Activated naive CD4-positive, alpha-beta T cell (primary cell): ENCODE data around the gene OAS2.
"Not testable (repeated sequence)": the region's sequence is repeated elsewhere in the genome, so short reads cannot be mapped to it uniquely, and the experiment has no call there.

Experiments used
- DNase-seq, 4 experiments: peaks; one replicate each; lab custom pipeline; 2025; lab: John Stamatoyannopoulos, UW

OAS2 gene

DNA sequence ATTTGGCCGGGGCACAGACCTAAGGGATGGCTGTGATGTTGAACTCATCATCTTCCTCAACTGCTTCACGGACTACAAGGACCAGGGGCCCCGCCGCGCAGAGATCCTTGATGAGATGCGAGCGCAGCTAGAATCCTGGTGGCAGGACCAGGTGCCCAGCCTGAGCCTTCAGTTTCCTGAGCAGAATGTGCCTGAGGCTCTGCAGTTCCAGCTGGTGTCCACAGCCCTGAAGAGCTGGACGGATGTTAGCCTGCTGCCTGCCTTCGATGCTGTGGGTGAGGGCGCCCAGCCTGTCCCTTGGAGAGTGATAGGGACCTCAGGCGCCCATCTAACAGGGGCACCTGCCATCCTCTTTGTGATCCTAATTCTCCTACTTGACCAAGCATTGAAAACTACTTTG, 27.6 kb upstream of the OAS2 start:
- no peak for DNase-seq

- DNase-seq: not testable (repeated sequence)
Measured at GRCh38 chr12:112957125-112957524, 21.2 kb upstream of the OAS2 start.

DNA sequence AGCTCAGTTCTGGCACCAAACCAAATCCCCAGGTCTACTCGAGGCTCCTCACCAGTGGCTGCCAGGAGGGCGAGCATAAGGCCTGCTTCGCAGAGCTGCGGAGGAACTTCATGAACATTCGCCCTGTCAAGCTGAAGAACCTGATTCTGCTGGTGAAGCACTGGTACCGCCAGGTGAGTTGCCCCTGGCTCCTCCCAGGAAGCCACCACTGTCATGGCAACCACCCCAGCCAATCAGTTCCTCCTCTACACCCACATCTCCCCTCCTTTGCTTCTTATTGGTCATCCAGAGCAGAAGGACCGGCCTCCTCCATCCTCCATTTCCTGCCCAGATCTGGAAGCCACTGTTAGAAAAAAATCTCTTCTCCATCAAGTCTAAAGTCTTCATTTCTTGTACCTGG, 17.2 kb upstream of the OAS2 start:
- DNase-seq: no peak

DNA sequence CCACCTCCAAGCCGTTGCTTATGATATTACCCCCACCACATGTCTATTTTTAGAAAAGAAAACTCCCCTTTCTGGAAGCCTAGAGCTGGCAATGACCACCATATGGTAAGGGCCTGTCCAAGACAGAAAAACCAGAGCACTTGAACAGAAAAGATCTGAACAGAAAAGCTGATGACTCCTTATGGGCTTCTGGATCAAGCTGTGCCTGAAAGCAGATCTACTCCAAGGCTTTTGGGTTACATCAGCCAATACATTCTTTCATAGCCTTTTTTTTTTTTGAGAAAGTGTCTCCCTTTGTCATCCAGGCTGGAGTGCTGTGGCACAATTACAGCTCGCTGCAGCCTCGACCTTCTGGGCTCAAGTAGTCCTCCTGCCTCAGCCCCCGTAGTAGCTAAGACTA, 16.8 kb upstream of the OAS2 start:
- no peak for DNase-seq

DNA sequence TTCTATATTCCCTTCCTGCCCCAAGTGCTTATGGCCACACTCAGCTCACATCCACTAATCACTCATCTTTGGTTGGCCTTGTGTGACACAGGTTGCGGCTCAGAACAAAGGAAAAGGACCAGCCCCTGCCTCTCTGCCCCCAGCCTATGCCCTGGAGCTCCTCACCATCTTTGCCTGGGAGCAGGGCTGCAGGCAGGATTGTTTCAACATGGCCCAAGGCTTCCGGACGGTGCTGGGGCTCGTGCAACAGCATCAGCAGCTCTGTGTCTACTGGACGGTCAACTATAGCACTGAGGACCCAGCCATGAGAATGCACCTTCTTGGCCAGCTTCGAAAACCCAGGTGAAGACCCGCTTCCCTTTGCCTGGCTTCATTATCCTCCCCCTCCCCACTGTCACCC, 15.8 kb upstream of the OAS2 start:
- no peak for DNase-seq

GRCh38 chr12:112963227-112963861, 15.0 kb upstream of the OAS2 start:
- no peak for DNase-seq

DNA sequence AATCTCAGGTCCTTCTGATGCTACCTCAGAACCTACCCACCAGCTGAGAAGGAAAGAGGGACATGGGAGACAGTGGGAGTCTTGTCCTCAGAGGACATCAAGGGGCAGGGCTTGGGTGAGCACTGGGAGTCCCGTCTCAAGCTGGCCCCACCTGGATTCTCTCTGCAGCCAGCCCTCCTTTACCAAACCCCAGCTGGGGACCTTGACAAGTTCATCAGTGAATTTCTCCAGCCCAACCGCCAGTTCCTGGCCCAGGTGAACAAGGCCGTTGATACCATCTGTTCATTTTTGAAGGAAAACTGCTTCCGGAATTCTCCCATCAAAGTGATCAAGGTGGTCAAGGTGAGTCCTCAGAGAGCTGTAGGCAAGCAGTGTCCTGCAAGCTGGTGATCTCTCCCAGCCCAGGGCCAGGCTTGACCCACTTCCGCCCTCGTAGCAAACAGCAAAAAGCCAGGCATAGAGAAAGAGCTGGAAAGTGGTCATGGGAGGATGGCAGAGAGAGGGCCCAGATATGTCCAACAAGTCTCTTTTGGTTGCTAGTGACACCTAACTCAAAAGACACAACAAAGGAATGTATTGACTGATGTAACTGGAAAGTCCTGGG, 14.2 kb upstream of the OAS2 start:
- DNase-seq: no peak

GRCh38 chr12:112964915-112965314, 13.4 kb upstream of the OAS2 start:
- no peak for DNase-seq

- no peak for DNase-seq
Measured at GRCh38 chr12:112965643-112966042, 12.7 kb upstream of the OAS2 start.

GRCh38 chr12:112967306-112967705, 11.0 kb upstream of the OAS2 start:
- no peak for DNase-seq

GRCh38 chr12:112967858-112968257, 10.5 kb upstream of the OAS2 start:
- no peak for DNase-seq

GRCh38 chr12:112969547-112970306, 8.6 kb upstream of the OAS2 start:
- DNase-seq: no peak

DNA sequence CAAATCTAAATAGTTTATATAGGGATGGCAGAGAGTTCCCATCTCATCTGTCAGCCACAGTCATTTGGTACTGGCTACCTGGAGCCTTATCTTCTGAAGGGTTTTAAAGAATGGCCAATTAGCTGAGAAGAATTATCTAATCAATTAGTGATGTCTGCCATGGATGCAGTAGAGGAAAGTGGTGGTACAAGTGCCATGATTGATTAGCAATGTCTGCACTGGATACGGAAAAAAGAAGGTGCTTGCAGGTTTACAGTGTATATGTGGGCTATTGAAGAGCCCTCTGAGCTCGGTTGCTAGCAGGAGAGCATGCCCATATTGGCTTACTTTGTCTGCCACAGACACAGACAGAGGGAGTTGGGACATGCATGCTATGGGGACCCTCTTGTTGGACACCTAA, 7.9 kb upstream of the OAS2 start:
- DNase-seq: no peak

DNA sequence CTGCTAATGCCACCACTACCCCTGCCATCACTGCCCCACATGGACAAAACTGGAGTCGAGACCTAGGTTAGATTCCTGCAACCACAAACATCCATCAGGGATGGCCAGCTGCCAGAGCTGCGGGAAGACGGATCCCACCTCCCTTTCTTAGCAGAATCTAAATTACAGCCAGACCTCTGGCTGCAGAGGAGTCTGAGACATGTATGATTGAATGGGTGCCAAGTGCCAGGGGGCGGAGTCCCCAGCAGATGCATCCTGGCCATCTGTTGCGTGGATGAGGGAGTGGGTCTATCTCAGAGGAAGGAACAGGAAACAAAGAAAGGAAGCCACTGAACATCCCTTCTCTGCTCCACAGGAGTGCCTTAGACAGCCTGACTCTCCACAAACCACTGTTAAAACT, 7.1 kb upstream of the OAS2 start:
- DNase-seq: no peak

GRCh38 chr12:112973011-112973735, 5.1 kb upstream of the OAS2 start:
- DNase-seq: no peak

- no peak for DNase-seq
Measured at GRCh38 chr12:112973818-112974231, 4.5 kb upstream of the OAS2 start.

DNA sequence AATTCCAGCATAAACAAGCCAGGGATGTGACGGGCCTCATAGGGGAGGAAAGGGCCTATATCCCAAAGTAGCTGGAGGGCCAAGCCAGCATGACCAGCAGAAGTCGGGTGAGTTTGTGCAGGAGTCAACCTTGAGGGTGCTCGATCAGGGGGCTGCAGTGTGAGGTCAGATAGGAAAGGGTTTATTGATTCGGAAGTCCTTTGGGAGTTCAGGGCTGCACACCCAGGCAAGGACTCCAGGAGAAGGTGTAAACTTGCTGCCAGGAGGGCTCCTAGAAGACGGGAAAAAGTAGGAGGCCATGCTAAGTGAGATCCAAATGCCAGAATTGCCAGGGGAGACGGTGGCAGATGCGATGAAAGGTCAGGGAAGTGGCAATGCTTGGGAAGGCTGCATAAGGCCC, 3.4 kb upstream of the OAS2 start:
- no peak for DNase-seq

- no peak for DNase-seq
Measured at GRCh38 chr12:112977139-112977538, 1.2 kb upstream of the OAS2 start.

GRCh38 chr12:112977641-112978040, 678 bp upstream of the OAS2 start:
- DNase-seq: no peak

DNA sequence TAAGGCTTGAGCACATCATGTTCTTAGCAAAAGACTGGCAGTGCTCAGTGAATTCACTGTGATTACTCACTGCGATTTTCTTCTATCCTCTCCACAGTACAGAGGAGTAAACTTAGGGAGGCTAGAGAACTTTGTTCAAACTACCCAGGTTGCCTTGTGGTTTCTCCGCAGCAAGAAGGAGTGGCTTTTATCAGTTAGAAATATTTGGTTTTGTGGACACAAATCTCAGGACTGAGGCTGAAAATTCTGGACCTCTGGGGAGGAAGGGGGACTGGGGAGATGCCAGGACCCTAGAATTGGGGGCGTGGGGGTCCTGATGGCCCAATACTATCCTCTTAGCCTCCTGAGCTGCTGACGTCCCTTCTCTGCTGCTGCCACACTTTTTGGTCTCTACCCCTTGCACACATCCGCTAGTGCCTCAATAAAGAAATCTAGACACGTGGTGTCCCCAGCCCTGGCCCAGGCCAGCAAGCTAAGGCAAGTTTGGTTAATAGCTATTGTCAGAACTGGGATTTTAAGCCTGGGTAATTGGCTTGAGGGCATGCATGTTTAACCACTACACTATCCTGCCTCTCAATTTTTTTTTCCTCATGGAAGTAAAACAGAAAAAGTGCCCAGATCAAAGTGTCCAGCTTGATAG, 842 bp downstream of the OAS2 start:
- DNase-seq: peak in 2 of 4 experiments; percentile 26 to 53

DNA sequence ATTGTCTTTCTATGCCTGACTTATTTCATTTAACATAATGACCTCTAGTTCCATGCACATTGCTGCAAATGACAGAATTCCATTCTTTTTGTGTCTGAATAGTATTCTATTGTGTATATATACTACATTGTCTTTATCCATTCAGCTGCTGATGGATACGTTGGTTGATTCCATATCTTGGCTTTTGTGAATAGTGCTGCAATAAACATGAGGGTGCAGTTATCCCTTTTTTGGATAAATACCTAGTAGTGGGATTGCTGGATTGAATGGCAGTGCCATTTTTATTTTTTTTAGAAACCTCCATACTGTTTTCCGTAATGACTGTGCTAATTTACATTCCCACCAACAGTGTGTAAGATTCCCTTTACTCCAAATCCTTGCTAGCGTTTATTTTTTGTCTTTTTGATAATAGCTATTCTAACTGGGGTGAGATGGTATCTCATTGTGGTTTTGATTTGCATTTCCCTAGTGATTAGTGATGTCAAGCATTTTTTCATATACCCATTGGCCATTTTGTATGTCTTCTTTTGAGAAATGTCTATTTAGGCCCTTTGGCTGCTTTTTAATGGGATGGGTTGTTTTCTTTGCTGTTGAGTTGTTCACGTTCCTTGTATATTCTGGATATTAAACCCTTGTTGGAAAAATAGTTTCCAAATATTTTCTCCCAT, 2.3 kb downstream of the OAS2 start:
- DNase-seq: no peak
